Colonic mucosa (tissue), 4 donors: ENCODE data around the gene TRAK1. TPM values are rescaled to one million over a fixed set of nuclear protein-coding genes. Genes with fewer than 3 reads are reported as not detected.

Experiments used
- DNase-seq: peaks from one replicate; pipeline ENCODE4 v3.0.0-alpha.2; 2020
- H3K27ac ChIP-seq: fragments of 200-600 bp; one replicate; pipeline ENCODE4 v1.8.0; 2021
- H3K27me3 ChIP-seq: fragments of 200-600 bp; one replicate; pipeline ENCODE4 v1.8.0; 2021
- H3K36me3 ChIP-seq: fragments of 200-600 bp; one replicate; pipeline ENCODE4 v1.8.0; 2021
- H3K4me1 ChIP-seq: fragments of 200-600 bp; one replicate; pipeline ENCODE4 v1.8.0; 2021; ENCODE audit warnings: mild to moderate bottlenecking
- H3K4me3 ChIP-seq: fragments of 200-600 bp; one replicate; pipeline ENCODE4 v1.8.0; 2021
- H3K9ac ChIP-seq, 2 donors: one replicate each; pipeline ENCODE4 v1.7.0; 2013; ENCODE audit warnings: control low read depth in 2 of 2, low read depth in 2 of 2, low read length in 2 of 2
- H3K9me3 ChIP-seq: fragments of 200-600 bp; one replicate; pipeline ENCODE4 v1.8.0; 2021
- intact Hi-C: fragments of 100-400 bp; cut with DNase I; formaldehyde crosslinking; loops from one replicate; pipeline ENCODE4 v1.14.1; 2022
- total RNA-seq, 2 donors: library from RNA; stranded (reverse); fragmentation: NEBNext Ultra II Directional in 1 of 2; extraction: Animal tissue kit (Norgen Biotek cat#: 25700) in 1 of 2; gene quantifications; one replicate each; pipeline ENCODE4 v1.2.1, GENCODE V29; 2021
- TF ChIP-seq, protein P1 (sequence below): fragments of 200-600 bp; IDR thresholded peaks from one replicate; pipeline ENCODE4 v1.8.0; 2022; ENCODE audit warnings: antibody characterized with exemption, mild to moderate bottlenecking
- donor health status: healthy.
- donor health status: DM: no; HTN: no; CAD: no.
- donor health status: DM: no; HTN: no; CAD: no.

Gene TRAK1
- total RNA-seq, 2 donors from 2014 or later, result 58.9 to 70.3 TPM

GRCh38 chr3:42055291-42055690 lies 35.9 kb upstream of the TRAK1 start:
- Histone ChIP-seq H3K27me3 (no peaks in the 10 kb centered on the region), H3K4me3 (no peak overlapping the region), H3K4me1 (peaks cover 17% of the 10 kb centered on the region), H3K9me3 (no peaks in the 10 kb centered on the region), H3K9ac (no peak overlapping the region), H3K36me3 (no peaks in the 10 kb centered on the region), H3K27ac (no peak overlapping the region)
- DNase-seq, result no peak
- TF ChIP-seq, protein P1, sequence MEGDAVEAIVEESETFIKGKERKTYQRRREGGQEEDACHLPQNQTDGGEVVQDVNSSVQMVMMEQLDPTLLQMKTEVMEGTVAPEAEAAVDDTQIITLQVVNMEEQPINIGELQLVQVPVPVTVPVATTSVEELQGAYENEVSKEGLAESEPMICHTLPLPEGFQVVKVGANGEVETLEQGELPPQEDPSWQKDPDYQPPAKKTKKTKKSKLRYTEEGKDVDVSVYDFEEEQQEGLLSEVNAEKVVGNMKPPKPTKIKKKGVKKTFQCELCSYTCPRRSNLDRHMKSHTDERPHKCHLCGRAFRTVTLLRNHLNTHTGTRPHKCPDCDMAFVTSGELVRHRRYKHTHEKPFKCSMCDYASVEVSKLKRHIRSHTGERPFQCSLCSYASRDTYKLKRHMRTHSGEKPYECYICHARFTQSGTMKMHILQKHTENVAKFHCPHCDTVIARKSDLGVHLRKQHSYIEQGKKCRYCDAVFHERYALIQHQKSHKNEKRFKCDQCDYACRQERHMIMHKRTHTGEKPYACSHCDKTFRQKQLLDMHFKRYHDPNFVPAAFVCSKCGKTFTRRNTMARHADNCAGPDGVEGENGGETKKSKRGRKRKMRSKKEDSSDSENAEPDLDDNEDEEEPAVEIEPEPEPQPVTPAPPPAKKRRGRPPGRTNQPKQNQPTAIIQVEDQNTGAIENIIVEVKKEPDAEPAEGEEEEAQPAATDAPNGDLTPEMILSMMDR, result no peak
- intact Hi-C loops, result no loop called here

GRCh38 chr3:42056840-42057239 lies 34.3 kb upstream of the TRAK1 start:
- intact Hi-C loops, result no loop called here
- H3K9me3 ChIP-seq, result no peaks in the 10 kb centered on the region
- H3K9ac ChIP-seq, result no peak overlapping the region

GRCh38 chr3:42057561-42058211 lies 33.5 kb upstream of the TRAK1 start:
- Histone ChIP-seq H3K9me3 (no peaks in the 10 kb centered on the region), H3K4me3 (no peak overlapping the region), H3K9ac (peak overlapping the region in 1 of 2 donors; percentile 36), H3K36me3 (no peaks in the 10 kb centered on the region), H3K4me1 (peaks cover 17% of the 10 kb centered on the region), H3K27me3 (no peaks in the 10 kb centered on the region), H3K27ac (peak overlapping the region; percentile 71)
- DNase-seq, result peak; percentile 69
- intact Hi-C loops, result no loop called here
- TF ChIP-seq, protein P1, result no peak

More at GRCh38 chr3:42056840-42057239, 34.3 kb upstream of the TRAK1 start:
- DNase-seq, result no peak
- Histone ChIP-seq H3K27me3 (no peaks in the 10 kb centered on the region), H3K36me3 (no peaks in the 10 kb centered on the region), H3K4me1 (peaks cover 17% of the 10 kb centered on the region), H3K27ac (peak overlapping the region; percentile 71), H3K4me3 (no peak overlapping the region)
- TF ChIP-seq, protein P1, result no peak

DNA sequence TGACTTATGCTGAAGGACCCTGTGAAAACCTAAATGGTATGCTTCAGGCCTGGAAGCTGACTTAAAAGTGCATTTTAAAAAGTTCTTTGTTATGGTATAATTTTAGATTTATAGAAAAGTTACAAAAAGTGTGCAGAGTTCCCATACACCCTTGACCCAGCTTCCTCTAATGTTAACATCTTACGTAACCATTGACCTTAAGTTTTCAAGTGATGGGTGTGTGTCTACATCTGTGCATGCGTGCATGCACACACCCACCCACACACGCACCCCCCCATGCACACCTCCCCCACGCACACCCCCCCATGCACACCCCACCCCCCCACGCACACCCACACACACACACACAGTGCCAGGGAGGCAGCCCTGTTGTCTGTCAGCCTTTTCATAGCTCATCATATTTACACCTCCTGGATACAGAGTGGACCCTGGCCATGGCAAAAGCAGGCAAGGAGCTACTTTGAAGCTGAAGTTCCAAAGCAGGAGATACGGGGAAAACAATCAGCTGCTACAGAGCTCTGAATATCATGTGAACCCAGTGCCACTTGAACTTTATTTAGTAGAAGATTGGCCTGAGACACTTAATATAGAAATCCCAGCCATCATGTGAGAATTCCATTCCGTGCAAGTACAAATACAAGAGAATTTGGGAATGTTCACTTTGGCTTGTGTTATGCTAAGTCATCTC lies 30.0 kb upstream of the TRAK1 start:
- TF ChIP-seq, protein P1, result no peak
- DNase-seq, result no peak
- intact Hi-C loops, result no loop called here
- Histone ChIP-seq H3K27me3 (no peaks in the 10 kb centered on the region), H3K9me3 (no peaks in the 10 kb centered on the region), H3K36me3 (no peaks in the 10 kb centered on the region), H3K27ac (peak overlapping the region; percentile 42), H3K9ac (no peak overlapping the region), H3K4me3 (no peak overlapping the region), H3K4me1 (peaks cover 12% of the 10 kb centered on the region)

DNA sequence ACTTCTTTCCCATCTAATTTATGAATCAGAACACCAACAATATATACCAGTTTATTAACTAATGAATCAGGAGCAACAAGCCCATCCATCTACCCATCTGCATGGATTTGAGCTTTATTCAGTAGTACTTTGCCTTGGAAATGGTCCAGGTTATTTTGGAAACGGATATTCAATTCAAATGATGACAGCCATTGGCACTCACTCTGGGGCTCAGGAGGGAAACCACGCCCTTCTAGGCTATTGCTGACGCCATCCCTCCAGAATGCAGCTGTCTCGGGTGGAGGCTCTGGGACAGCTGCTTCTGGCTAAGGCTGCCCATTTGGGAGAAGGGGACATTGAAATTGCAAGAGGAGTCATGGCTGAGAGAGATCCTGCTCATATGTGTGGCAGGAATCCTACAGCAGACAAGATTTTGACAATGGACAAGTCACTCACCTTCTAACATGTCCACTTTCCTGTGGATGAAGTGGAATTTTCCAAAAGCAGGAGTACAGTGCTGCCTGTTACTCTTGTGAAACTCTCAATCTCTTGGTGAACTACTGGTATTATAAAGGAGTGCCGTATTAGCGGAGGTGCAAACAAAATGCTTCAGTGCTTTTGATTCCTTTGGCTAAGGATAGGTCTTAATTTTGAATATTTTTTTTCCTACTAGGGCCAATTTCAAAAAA lies 29.3 kb upstream of the TRAK1 start:
- Histone ChIP-seq H3K27ac (peak overlapping the region; percentile 42), H3K9me3 (no peaks in the 10 kb centered on the region), H3K27me3 (no peaks in the 10 kb centered on the region), H3K9ac (peak overlapping the region in 1 of 2 donors; percentile 51), H3K4me1 (peaks cover 12% of the 10 kb centered on the region), H3K4me3 (no peak overlapping the region), H3K36me3 (no peaks in the 10 kb centered on the region)
- DNase-seq, result peak; percentile 71
- TF ChIP-seq, protein P1, result no peak
- intact Hi-C loops, result no loop called here
